HUES48 (cell line): ENCODE measurements around the gene DNAH6.
A peak's percentile ranks its signal among the peaks of the same experiment; 100 is the strongest.
"Not testable (repeated sequence)": the region's sequence is repeated elsewhere in the genome, so short reads cannot be mapped to it uniquely, and the experiment has no call there.

ENCODE experiments used
- H3K27ac ChIP-seq: one replicate; pipeline ENCODE4 v1.7.0; 2013; ENCODE audit warnings: low read depth, low read length, inconsistent platforms
- H3K27me3 ChIP-seq: 2 replicates; pipeline ENCODE4 v1.6.1; 2013; ENCODE audit warnings: mild to moderate bottlenecking, low read length; ENCODE audit not compliant: control insufficient read depth, insufficient read depth
- H3K36me3 ChIP-seq: 2 replicates; pipeline ENCODE4 v1.6.1; 2013; ENCODE audit warnings: low read length; ENCODE audit not compliant: control insufficient read depth, insufficient read depth
- H3K4me1 ChIP-seq: 2 replicates; pipeline ENCODE4 v1.6.1; 2013; ENCODE audit warnings: mild to moderate bottlenecking, low read length; ENCODE audit not compliant: control insufficient read depth, insufficient read depth
- H3K4me3 ChIP-seq: 2 replicates; pipeline ENCODE4 v1.5.1; 2013; ENCODE audit warnings: mild to moderate bottlenecking, low read depth, low read length
- H3K9ac ChIP-seq: 2 replicates; pipeline ENCODE4 v1.6.1; 2013; ENCODE audit warnings: mild to moderate bottlenecking, low read depth, low read length, moderate library complexity
- H3K9me3 ChIP-seq: 2 replicates; pipeline ENCODE4 v1.6.1; 2013; ENCODE audit warnings: low read length; ENCODE audit not compliant: control insufficient read depth, insufficient read depth

The DNAH6 gene, protein sequence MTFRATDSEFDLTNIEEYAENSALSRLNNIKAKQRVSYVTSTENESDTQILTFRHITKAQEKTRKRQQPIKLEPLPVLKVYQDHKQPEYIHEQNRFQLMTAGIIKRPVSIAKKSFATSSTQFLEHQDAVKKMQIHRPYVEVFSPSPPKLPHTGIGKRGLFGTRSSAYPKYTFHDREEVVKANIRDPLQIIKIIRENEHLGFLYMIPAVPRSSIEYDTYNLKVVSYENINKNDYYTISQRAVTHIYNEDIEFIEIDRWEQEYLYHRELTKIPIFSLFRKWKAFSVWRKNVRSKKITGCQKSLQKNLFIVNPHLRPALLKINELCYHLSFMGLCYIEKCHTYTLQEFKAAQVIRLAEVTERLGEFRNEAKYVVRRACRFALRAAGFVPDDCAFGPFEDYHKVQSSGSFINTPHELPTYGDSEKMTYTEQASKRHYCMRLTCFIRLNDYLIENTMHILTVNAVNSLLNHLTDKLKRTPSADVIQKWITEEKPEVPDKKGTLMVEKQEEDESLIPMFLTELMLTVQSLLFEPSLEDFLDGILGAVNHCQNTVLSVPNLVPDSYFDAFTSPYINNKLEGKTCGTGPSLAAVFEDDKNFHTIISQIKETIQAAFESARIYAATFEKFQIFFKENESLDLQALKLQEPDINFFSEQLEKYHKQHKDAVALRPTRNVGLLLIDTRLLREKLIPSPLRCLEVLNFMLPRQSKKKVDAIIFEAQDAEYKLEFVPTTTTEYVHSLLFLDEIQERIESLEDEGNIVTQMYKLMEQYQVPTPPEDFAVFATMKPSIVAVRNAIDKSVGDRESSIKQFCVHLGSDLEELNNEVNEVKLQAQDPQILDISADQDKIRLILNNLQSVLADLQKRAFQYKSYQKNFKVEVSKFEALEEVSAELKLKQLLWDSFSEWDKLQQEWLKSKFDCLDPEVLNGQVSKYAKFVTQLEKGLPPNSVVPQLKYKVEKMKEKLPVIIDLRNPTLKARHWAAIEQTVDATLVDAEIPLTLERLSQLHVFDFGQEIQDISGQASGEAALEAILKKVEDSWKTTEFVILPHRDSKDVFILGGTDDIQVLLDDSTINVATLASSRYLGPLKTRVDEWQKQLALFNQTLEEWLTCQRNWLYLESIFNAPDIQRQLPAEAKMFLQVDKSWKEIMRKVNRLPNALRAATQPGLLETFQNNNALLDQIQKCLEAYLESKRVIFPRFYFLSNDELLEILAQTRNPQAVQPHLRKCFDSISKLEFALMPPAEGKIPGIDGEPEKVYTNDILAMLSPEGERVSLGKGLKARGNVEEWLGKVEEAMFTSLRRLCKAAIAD (N-terminal part only)

DNA sequence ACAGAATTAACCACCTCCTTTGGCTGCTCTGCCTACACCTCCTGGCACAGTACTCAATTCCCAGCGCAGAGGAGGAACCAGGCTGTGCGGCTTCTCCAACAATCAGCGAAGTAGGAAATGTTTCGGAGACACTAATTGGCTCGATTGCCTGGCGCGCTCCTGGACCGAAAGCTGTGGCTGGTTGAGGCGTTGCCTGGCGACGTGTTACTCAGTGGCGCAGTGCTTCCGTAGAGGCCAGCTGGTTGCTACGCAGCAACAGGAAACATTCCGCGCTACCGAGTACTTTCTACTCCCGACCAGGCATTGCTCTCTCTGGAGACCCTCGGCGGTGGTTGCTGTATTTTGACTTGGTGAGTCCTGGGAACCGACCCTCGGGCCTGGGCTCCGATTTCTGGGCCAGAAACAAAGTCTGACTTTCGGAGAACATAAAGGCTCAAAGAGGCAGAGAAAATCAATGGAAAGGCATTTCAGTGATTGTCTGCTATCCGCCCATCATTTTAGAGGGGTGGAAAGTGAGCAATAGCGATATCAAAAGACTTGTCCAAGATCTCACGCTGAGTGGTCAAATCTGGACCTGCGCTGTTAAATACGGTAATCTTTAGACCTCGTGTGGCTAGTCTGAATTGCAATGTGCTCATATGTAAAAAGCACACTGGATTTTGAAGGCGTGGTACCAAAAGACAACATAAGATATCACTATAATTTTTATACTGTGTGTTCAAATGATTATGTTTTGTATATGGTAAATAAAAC, at the start of gene DNAH6:
Gene DNAH6, plus strand, starts transcription at position 265 of the 753 bp plus-strand sequence. CDS start 1,329 bp downstream, outside the sequence.
- peaks cover 6% of the 10 kb centered on the region for H3K9me3 ChIP-seq
- no peak within 1 kb of the TSS for H3K27ac ChIP-seq
- H3K36me3 ChIP-seq: no peaks in the 10 kb centered on the region
- no peak within 1 kb of the TSS for H3K9ac ChIP-seq
- peak within 1 kb of the TSS; percentile 65 for H3K4me3 ChIP-seq
- H3K4me1 ChIP-seq: peaks cover 4% of the 10 kb centered on the region; the same call in 1 of the 2 replicates
- peaks cover 9% of the 10 kb centered on the region; the same call in 1 of the 2 replicates for H3K27me3 ChIP-seq

DNA sequence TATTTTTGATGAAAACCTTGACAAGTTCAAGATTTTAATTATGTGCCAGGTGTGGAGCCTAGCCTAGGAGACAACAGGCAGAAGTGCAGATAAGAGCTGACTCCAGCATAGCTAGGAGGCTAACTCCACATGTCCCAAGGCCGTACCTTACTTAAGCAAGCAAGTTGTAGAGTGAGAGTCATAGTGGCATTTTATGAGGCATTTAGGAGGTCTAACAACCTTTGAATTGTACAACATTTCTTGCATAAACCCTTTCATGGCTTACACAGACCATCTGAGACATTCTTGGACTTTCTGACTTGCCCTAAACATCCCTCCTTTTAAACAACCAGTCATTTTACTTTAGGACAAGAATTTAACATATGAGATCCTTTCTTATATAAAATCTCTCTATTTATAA, 48.9 kb upstream of the DNAH6 start:
- Histone ChIP-seq H3K9me3 (peaks cover 44% of the 10 kb centered on the region), H3K36me3 (no peaks in the 10 kb centered on the region), H3K27ac (no peak overlapping the region), H3K9ac (no peak overlapping the region), H3K4me3 (no peak overlapping the region), H3K4me1 (peaks cover 7% of the 10 kb centered on the region; the same call in 1 of the 2 replicates), H3K27me3 (no peaks in the 10 kb centered on the region)

DNA sequence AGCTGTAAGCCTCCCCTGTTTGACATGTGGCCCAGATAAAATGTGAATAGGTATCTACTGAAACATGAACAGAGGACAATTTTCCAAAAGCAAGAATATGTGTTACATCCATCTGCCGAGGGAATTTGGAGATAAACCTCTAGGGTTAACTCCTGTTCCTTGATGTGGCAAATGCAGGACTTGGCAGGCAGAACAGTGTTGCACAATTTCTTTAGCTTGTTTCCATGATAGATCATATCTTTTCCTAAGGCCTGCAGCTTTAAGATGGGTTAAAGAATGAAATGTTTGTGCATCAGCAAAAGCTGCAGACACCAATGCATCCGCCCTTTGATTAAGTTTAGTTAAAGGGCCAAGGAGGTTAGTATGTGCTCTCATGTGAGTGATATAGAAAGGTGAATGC, 43.9 kb upstream of the DNAH6 start:
- H3K27me3 ChIP-seq, H3K36me3 ChIP-seq, H3K4me1 ChIP-seq, H3K4me3 ChIP-seq, H3K27ac ChIP-seq, H3K9ac ChIP-seq: not testable (repeated sequence)
- H3K9me3 ChIP-seq: peaks cover 37% of the 10 kb centered on the region

DNA sequence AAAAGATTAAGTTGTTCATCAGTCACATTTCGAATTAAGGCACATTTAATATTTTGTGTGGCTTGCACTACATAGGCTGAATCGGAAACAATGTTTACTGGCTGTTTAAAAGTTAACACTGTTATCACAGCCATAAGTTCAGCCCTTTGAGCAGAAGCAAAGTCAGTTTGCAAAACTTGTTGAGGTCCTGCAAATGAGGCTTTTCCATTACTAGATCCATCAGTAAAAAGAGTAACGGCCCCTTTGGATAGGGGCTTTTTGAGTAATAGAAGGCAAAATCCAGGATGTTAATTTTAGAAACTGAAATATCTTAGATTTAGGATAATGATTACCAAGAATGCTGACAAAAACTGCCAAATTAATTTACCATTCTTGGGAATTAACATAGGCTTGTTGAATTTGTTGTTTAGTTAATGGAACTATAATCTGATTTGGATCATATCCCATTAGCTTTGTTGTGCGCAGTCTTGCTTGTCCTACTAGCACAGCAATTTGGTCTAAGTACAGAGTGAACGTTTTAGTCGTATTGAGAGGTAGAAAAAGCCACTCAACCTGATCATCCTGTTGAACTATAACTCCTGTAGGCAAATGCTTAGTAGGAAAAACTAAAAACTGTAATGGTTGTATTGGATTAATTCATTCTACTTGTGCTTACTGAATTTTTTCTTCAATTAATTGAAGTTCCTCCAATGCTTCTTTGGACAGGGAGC, 43.3 kb upstream of the DNAH6 start:
- Histone ChIP-seq H3K36me3 (no peaks in the 10 kb centered on the region), H3K9me3 (peaks cover 37% of the 10 kb centered on the region), H3K27me3 (no peaks in the 10 kb centered on the region), H3K4me1 (no peaks in the 10 kb centered on the region), H3K27ac (no peak overlapping the region), H3K9ac (no peak overlapping the region), H3K4me3 (no peak overlapping the region)

DNA sequence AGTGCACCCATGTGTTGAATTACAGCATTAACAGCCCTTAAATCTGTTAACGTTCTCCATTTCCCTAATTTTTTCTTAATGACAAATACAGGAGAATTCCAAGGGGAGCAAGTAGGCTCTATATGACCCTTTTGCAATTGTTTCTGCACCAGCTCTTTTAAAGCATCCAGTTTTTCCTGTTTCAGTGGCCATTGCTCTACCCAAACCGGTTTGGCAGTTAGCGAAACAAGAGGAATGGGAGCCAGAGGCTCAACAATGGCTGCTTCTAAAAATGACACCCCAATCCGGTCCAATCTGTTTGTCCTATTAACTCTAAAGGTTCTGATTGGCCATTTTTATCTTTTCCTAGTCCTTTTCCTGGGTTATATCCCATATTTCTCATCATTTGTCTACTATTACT, 42.1 kb upstream of the DNAH6 start:
- Histone ChIP-seq H3K36me3 (no peaks in the 10 kb centered on the region), H3K9me3 (peaks cover 29% of the 10 kb centered on the region), H3K4me3 (no peak overlapping the region), H3K9ac (no peak overlapping the region), H3K27me3 (no peaks in the 10 kb centered on the region), H3K4me1 (no peaks in the 10 kb centered on the region), H3K27ac (no peak overlapping the region)

DNA sequence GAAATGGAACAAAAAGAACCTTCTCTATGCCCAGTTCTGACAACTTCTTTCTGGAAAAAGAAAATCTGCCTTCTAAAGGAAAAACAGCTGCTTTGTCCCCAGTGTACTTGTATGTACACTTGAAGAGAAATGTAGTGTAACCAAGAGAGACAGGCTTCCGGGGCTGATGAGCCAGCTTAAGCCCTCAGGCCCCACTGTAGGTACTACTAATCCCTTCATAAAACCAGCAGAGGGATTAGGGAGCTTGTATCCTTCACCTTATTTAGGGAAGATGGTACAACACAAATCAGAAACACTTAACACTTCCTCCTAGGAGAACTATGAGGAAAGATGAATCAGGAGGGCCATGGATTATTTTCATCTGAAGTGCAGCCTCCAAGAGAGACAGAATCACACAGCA, 38.4 kb upstream of the DNAH6 start:
- H3K4me3 ChIP-seq: no peak overlapping the region
- peaks cover 12% of the 10 kb centered on the region for H3K9me3 ChIP-seq
- no peaks in the 10 kb centered on the region for H3K27me3 ChIP-seq
- H3K36me3 ChIP-seq: no peaks in the 10 kb centered on the region
- no peak overlapping the region for H3K9ac ChIP-seq
- no peaks in the 10 kb centered on the region for H3K4me1 ChIP-seq
- no peak overlapping the region for H3K27ac ChIP-seq

DNA sequence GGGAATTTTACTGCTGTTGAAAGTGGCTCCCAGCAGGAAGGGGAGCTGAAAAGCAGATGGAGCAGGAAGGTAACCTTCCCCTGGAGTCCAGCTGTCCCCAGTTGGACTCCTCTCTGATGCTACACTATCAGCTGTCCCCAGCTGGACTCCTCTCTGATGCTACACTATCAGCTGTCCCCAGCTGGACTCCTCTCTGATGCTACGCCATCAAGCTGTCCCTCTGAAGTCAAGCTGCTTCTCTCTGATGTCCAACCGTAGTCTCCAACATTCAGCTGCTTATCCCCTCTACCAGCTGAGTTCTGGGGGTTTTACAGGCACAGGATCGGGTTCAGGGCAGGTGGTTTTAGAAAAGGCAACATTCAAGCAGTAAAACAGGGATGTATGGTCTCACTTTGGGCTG, 37.4 kb upstream of the DNAH6 start:
- no peaks in the 10 kb centered on the region for H3K27me3 ChIP-seq

DNA sequence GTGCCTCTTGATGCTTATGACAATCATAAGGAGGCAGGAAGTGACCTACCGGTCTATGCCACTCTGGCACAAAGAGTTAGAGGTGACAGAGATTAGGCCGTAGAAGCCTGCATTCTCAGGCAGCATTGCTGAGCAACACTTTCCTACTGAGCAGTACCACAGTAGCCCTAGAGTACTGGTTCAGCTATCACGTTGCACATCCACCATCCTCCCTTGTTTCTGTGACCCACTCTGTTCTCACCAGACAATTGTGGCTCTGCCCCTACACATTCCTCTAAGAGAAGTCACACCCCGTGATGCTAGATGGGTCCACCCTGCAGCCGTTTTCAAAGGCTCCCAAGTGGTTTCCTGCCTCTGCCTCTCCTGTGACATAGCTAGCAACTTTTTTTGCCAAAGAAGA, 34.6 kb upstream of the DNAH6 start:
- Histone ChIP-seq H3K27ac (no peak overlapping the region), H3K4me1 (no peaks in the 10 kb centered on the region), H3K27me3 (no peaks in the 10 kb centered on the region), H3K9me3 (peaks cover 11% of the 10 kb centered on the region), H3K4me3 (no peak overlapping the region), H3K9ac (no peak overlapping the region), H3K36me3 (no peaks in the 10 kb centered on the region)

More for the DNA sequence above, 37.4 kb upstream of the DNAH6 start:
- no peak overlapping the region for H3K4me3 ChIP-seq
- H3K9me3 ChIP-seq: peaks cover 12% of the 10 kb centered on the region
- no peaks in the 10 kb centered on the region for H3K36me3 ChIP-seq
- no peak overlapping the region for H3K9ac ChIP-seq
- H3K27ac ChIP-seq: no peak overlapping the region
- H3K4me1 ChIP-seq: no peaks in the 10 kb centered on the region

DNA sequence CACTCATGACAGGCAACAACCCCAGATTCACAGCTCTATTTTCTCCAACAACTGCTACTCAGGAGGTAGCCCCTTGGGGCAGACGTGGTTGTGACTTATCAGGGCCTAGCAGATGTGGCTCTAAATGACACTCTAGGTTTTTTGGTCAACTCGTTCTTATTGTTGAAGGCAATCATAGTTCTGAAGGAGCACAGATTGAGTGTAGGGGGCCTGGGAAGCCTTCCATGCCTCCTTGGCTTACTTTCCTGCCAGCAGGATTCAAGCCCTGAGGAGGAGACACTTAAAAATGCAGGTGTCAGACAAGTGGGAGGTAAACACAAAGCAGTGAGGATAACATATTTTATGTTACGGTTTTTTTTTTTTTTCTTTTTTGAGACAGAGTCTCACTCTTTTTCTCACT, 33.7 kb upstream of the DNAH6 start:
- no peaks in the 10 kb centered on the region for H3K4me1 ChIP-seq
- H3K36me3 ChIP-seq: no peaks in the 10 kb centered on the region
- H3K9me3 ChIP-seq: peaks cover 2% of the 10 kb centered on the region; the same call in 1 of the 2 replicates
- H3K27ac ChIP-seq: no peak overlapping the region
- H3K4me3 ChIP-seq: no peak overlapping the region
- H3K27me3 ChIP-seq: no peaks in the 10 kb centered on the region
- no peak overlapping the region for H3K9ac ChIP-seq

DNA sequence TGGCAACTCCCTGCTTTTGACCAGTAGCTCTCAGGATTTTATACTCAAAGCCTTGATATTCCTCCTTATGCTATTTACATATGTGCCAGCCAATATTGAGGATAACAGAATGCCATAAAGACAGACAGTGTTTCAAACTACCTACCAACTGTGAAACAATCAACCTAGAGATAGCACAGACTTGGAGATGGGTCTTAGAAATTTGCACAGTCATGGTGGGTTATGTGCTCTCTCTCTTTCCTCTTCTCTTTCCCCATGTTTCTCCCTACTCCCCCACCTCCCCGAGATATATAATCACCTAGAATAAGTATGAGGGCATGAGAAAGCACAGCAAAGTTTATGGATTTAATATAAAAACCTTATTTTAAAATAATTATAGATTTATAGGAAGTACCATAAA, 33.0 kb upstream of the DNAH6 start:
- Histone ChIP-seq H3K9me3 (no peaks in the 10 kb centered on the region), H3K4me3 (no peak overlapping the region), H3K27me3 (no peaks in the 10 kb centered on the region), H3K9ac (no peak overlapping the region), H3K27ac (no peak overlapping the region), H3K4me1 (no peaks in the 10 kb centered on the region), H3K36me3 (no peaks in the 10 kb centered on the region)
